GM19467 (cell line): ENCODE measurements around the gene RNF144A.

ENCODE experiments used
- ATAC-seq: cut with Tn5 transposase; IDR thresholded peaks from one replicate; pipeline ENCODE4 v1.9.1; 2021; ENCODE audit warnings: mild to moderate bottlenecking, moderate library complexity; ENCODE audit not compliant: unreplicated experiment

RNF144A gene

DNA sequence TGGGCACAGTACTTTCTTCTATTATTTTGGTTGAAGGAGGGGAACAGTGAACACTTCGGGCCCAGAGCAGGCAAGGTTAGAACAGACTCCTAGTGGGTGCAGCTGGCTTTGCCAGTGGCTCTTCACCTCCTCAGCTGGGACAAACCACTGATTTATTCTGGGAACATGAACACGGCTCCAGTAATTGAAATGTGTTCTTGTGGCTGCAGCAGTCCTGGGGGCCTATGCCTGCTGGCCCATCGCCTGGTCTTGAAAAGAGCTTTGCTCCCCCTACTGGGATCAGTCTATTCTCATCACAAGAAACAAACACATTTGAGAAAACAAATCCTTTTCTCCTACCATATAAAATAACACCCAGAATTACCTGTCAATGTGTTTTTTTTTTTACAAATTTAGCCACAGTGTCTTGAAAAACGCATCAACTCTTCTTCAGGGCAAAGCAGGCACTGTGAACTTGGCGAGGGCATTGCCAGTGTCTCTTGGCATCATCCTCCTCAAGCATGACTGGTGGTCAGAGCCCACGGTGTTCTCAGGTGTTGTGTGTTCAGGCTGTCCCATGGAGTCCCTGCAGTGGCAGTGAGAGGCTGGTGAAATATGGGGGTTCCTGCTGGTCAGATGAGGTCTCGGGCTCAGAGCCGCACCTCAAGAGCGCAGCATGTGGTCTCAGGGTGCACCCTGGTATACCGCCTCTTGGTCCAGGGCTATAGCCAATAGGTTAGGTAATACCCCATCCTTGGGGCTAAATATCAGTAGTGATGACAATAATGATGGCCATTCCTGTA, 51.3 kb downstream of the RNF144A start:
- ATAC-seq = no peak

DNA sequence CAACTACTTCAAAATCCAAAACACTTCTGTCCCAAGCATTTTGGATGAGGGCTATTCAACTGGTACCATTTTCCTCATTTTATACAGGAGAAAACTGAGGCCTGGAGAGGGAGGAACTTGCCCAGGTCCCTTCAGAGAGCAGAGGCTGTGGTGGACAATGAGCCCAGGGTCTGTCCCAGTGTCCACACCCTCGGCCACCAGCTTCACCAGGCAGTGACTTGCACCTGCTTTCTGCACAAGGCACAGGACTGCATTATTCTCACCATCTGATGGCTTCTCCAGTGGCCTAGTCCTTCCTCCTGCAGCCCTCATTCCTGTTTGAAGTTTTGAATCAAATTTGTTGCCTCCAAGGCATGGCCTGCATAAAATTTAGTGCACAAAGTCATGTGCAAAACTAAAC, 53.3 kb downstream of the RNF144A start:
- ATAC-seq = no peak

DNA sequence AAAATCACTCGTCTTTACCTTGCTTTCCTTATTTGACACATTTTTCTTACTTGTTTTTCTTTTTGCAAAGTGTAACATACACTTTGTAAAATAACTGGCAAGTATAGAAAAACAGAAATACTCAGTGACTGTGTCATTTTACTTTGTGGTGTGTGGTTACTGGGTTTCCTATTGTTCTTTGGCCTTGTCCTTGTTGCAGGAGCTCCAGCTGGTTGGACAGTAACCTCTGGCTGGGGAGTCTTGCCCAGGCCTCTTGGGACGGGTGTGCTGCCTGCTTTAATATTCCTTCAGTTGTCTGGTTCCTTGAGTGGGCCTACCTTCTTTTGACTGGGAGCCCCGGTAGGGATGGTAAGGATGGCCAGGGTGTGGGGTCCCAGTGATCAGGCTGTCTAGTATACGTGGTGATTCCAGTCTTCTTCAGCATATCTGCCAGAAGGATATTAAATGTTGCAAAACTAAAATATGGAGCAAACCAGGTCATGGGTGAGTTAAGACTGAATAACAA, 53.8 kb downstream of the RNF144A start:
- ATAC-seq = no peak

DNA sequence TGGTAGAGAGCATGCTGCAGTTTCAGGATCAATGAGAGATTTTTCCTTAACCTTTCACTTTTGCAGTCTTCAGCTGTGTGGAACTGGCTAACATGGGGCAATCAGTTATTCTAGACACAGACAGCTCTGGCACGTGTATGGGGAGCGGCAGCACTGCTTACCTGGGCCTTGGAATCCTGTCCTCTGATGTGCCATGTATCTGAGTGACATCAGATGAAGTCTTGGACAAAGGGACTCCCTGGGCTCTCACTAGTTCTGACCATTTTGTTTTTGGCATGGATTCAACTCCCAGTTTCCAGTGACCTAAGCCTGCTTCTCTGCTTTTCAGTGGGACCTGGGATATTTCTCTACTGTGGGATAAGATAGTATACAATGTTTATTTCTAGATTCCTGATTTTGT, 54.3 kb downstream of the RNF144A start:
- no peak for ATAC-seq

DNA sequence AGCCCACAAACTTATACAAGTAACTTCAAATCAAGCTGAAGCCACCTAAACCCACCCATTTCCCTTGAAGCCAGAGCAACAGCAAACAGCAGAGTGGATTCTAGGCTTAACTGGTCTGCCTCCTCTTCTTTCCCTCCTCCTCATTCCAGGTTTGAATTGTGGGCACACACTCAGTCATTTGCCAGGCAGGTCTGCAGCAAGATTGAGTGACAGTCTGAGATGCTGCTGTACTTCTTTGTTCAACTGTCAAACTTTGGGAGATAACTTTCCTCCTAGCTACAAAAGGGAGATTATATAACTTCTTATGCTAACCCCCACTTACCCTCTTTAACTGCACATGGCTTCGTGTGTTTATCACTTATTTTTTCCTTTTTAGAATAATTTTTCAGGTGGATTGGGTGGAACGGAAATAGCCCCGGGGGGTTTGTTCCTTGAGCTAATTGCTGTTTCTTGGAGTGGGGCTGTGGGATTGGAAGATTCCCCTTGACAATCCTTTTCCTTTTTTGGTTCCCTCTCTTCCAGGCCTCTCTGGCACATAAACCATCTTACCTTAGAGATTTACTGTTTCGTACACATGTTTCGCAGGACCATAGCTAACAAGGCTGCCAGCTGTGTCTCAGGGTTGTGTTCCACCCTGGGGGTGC, 55.0 kb downstream of the RNF144A start:
- ATAC-seq = no peak

DNA sequence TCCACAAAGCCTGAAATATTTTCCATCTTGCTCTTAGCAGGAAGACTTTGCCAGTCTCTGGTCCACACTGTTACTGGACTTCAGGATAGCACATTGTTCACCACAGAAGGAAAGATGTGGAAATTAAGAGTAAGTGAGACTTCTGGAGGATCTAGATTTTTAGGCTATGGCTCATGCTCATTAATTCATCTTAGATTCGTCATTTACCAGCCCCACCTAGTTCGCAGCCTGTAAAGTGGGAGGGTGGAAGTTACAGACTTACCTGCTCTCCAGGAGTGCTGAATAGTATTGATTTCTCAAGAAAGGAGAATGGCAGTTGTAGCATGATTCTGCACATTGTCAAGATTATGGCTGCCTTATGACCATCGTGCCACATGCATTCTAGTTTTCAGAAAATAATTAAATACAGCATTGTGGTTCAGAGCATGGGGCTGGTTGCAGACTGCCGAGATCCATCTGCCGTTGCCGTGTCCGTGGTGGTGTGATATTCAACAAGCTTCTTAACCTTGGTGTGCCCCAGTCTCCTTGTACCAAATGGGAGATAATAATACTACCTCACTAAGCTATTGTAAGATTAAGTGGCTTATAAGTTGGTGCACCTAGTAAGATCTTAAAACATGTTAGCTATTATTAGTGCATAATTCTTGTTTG, 56.8 kb downstream of the RNF144A start:
- no peak for ATAC-seq

DNA sequence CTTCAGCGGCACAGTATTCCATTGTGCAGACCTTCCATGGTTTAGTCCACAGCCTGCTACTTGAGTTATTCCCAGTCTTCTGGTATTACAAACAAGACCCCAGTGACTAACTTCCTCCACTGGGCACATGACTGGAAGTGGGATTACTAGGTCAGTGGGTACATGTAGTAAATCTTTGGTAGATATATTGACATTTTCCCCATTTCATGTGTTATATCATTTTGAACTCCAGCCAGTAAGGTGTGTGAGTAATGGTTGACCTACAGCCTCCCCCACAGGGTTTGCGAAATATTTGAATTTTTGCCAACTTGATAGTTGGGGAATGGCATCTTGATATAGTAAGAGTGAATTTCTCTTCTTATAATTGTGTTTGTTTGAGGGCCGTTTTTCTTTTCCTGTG, 58.8 kb downstream of the RNF144A start:
- ATAC-seq = no peak

GRCh38 chr2:6977113-6977741, 60.0 kb downstream of the RNF144A start:
- ATAC-seq = no peak

DNA sequence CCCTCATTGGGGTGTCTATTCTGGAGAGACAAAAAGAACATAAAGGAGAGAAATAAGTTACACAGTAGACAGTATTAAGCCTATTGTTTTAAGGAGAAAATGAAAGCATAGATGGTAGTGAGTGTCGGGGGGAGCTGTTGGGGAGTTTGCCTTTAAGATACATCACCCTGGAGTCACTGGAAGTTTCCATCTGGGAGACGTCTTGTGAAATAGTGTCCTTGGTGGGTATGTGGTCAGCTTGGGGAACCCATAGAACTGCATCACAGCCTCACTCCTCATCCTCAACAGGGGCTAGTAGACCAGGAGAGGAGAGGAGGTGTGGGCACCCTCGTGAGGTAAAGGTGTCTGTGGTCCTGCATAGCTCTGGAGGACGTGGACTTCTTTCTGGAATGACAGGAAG, 60.6 kb downstream of the RNF144A start:
- ATAC-seq = no peak

GRCh38 chr2:6978991-6979390, 61.8 kb downstream of the RNF144A start:
- no peak for ATAC-seq

DNA sequence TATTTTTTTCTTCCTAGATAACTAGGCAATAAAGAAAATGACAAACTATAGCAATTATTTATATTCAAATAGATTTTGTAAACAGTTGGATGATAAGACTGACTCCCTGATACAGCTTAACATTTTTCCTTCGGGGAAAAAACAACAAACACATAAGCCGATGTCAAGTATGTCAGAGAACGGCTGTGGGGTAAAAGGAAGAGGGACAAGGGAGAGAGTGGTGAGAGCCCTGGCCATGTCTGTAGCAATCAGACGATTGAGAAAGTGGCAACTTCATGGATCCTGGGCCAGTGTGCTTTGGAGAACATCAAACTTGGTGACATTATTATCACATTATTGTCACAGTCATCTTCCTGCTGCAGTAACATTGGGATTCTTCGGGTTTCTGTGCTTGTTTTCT, 65.2 kb downstream of the RNF144A start:
- no peak for ATAC-seq

- no peak for ATAC-seq
Observed at GRCh38 chr2:6982934-6983589, 65.8 kb downstream of the RNF144A start.

DNA sequence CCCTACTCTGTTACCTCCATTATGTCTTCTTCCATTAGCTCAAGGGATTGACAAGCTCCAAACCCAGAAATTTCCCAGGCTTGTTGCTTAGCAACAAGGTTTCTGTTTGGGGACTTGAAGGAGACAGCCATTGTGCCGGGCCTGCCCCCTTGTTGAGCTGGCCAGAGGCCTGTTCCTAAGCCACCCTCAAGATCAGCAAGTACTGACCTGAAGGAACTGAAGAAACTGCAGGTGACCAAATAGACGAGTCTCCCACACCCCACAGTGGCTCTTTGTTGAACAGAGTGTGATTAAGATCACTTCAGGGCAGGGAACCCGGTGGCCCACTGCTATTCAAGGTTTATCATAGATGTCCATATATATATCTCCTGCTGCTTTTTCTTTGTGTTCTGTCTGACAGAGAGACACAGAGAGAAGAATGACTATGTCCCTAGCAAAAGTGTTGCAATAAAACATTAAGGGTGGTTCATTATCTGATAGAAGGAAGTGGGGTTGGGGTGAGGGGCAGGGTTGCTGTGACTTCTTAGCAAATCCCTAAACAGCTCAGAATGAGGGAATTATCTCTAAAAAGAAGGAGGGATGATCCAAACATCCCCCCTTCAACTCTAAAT, 69.2 kb downstream of the RNF144A start:
- ATAC-seq = no peak

DNA sequence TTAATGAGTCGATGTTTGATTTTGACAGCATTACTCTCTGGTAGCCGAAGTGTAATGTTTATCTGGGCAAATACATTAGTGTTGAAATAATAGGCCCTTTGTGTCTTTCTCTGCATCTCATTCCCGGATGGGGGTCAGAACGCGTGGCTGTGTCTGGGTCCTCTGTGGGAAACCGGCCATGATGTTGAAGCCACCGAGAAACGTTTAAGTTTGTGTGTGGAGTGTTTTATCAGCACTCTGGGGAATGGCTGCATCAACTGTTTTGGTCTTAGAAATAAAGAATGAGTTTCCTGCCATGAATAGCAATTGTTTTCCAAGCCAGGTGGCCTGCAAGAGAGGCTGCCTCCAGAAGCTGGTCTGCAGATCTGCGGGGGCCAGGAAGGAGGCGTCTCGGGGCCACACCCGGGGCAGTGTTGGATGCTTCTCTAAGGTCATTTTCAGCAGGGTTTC, 69.7 kb downstream of the RNF144A start:
- no peak for ATAC-seq

GRCh38 chr2:6990871-6991270, 73.7 kb downstream of the RNF144A start:
- ATAC-seq = no peak

GRCh38 chr2:6992794-6993228, 75.6 kb downstream of the RNF144A start:
- ATAC-seq = no peak

GRCh38 chr2:6993229-6993640, 76.0 kb downstream of the RNF144A start:
- no peak for ATAC-seq

GRCh38 chr2:6993936-6994335, 76.7 kb downstream of the RNF144A start:
- no peak for ATAC-seq

DNA sequence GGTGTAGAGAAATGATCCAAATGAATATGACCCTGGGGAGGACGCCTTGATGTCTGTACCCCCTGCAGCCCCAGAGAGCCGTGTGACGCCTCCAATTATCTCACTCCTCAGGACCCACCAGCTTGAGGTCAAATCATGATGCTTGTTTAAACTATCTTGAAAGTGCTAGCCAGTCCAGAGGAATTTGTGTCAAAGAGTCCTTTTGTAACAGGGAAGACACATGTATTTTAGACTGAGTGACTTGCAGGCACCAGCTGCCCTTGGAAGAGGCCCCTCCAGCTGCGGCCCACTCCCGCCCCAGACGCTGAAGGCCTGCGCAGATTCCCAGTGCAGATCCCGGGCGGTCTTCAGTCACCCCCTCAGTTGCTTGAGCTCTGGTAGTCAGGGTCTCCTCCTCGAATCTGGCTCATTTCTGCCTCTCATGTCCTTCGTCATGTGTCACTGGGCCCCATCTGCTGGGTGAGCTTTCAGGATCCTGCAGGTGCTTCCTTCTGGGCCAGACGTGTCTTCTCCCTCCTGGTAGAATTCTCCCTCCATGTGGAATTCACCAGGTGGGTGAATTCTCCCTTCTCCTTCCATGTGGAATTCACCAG, 77.4 kb downstream of the RNF144A start:
- no peak for ATAC-seq
